NCI-H524 (cell line): ENCODE measurements around the gene ANKRD44.

Source experiments
- DNase-seq, 2 experiments: peaks; one replicate each; lab custom pipeline; 2025; lab: John Stamatoyannopoulos, UW

Gene ANKRD44

DNA sequence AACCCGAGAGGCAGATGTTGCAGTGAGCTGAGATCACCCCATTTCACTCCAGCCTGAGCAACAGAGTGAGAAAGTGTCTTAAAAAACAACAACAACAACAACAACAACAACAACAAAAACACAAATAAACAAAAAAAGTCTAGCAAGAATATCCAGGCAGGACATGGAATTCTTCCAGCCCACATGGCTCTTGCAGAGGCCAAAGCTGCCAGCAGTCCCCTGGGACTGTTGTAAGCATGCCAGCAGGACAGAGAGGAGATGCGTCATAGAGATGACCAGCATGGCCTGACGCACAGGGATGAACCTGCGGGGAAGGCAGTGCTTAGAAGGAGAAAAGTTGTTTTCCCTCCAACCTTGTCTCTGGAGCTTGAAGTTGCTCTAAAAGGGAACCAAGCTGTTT lies 201.8 kb downstream of the ANKRD44 start:
- no peak for DNase-seq

DNA sequence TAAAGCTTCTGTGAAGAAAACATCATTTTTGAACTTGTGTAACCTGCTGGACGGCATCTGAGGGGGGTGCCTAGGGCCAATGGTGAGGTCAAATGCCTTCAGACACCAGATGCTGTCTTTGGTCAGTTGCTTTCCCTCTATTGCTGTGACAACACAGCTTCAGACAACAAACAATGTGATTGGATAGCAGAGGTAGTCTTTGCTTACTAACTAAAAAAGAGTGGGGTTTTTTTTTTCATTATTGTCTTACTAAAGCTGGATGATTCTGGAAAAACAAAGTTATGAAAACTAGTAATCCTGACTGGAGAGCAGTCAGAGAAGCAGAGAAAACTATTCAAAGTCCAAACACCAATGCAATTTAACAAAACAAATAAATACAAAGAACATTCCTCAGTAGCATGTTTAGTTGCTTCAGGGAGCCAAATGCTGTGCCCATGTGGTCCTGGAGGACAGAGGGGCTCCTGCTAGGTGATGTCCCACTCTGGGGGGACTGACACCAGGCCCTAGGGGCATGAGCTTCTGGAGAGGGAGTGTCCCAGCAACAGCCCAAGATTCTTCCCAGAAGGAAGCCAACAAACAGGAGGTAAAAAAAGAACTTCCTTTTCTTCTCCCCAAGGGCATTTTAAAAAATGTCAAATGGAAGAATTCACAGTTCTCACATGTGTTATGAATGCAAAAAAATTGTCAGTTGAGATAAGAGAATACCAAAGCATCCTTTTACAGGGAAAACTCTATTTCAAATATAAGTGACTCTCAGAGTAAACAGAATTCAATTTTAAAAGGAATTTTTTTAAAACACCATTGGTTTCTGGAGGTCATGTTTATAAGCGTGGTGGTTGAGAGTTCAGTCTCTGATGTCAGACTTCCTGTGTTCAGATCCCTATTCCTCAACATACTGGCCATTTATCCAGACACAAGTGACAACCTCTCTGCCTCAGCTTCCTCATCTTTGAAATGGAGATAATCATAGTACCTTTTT lies 203.0 kb downstream of the ANKRD44 start:
- no peak for DNase-seq

DNA sequence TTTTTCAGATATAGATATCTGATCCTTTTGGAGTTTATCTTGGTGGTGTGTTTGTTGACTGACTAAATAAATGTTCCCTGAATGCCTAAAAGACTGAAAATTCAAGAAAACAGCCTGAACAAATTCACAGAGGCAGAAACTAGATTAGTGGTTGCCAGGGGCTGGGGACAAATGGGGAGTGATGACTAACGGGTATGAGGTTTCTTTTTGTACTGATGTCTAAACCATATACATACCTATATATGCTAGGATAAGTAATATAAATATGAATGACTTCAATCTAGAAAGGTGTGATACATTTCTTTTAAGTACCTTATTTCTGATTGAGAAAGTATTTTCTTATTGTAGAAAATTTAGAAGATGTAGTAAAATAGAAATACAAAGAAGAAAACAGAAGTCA lies 207.2 kb downstream of the ANKRD44 start:
- no peak for DNase-seq

- DNase-seq: no peak
Observed at GRCh38 chr2:197102231-197102630, 208.3 kb downstream of the ANKRD44 start.

DNA sequence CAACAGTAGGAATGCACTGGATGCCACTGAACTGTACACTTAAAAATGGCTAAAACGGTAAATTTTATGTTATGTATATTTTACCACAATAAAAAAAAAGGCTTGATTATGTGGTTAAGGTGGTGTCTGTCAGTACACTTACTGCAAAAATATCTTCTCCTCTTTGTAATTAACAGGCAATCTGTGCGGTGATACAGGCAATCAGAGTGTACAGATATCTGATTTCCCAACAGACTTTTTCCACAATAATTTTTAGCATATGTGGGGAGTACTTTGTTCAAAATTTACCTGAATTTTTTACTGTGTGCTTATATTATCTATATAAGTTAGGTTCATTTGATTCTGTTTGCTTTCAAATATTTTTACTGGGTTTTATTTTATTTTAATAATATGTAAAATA lies 209.1 kb downstream of the ANKRD44 start:
- DNase-seq: no peak

DNA sequence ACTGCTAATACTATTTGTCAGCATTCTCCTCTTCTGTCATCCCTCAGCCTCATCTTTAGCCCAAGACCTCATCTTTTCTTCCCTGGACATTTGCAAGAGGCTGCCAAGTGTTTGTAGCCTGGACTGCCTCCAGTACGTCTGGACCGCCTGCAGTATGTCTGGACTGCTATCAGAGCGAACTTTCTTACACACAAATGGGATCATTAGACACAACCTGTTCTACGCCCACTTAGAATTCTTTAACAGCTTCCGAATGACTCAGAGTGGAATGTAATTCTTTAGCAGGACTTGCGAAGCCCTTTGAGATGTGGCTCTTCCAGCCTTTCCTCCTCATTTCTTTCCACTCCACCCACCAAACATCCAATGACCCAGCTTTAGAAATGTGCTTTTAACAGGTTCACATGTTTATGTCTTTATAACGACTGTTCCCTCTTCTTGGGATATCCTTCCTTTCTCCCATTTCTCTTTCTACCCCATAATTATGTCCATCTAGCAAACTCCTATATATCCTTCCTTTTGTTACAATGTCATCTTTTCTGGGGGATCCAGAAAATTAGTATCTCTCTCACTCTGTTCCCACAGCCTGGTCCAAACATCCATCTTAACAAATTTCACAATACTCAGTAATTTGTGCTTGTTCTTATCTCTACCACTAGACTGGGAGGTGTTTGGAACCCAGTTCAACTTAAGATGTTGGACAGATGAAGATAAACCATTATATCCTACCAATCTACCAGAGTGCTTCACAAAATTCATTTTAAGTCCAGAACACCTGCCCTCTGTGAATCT lies 212.8 kb downstream of the ANKRD44 start:
- DNase-seq: no peak

GRCh38 chr2:197096649-197097048 lies 213.9 kb downstream of the ANKRD44 start:
- no peak for DNase-seq

- DNase-seq: peak; percentile 14 to 63
Observed at GRCh38 chr2:197092431-197092830, 218.1 kb downstream of the ANKRD44 start.

GRCh38 chr2:197090742-197091367 lies 219.7 kb downstream of the ANKRD44 start:
- DNase-seq: no peak

- DNase-seq: no peak
Observed at GRCh38 chr2:197089655-197090054, 220.9 kb downstream of the ANKRD44 start.

DNA sequence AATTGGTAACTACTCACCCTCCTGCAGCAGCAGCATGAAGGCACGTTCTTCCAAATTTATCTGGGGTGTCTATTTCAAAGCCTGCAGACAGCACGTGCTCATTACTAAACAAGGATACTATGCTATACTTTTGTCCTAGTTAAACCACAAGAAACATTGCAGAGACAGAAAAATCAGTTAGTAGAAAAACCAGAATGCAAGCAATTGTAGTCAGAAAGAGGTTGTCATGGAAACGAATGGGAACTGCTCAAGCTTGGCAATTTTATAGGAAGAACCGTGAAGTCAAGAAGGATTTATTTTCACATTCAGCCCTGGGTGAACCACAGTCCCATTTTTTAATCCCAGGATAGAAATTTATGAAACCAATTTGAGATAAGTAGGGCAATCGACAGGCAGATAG lies 221.9 kb downstream of the ANKRD44 start:
- peak in 1 of 2 experiments; percentile 7 for DNase-seq

GRCh38 chr2:197086500-197086899 lies 224.1 kb downstream of the ANKRD44 start:
- DNase-seq: no peak

GRCh38 chr2:197085665-197086064 lies 224.9 kb downstream of the ANKRD44 start:
- DNase-seq: no peak

GRCh38 chr2:197081294-197081693 lies 229.3 kb downstream of the ANKRD44 start:
- no peak for DNase-seq

GRCh38 chr2:197080578-197081216 lies 229.9 kb downstream of the ANKRD44 start:
- peak in 1 of 2 experiments; percentile 53 for DNase-seq

DNA sequence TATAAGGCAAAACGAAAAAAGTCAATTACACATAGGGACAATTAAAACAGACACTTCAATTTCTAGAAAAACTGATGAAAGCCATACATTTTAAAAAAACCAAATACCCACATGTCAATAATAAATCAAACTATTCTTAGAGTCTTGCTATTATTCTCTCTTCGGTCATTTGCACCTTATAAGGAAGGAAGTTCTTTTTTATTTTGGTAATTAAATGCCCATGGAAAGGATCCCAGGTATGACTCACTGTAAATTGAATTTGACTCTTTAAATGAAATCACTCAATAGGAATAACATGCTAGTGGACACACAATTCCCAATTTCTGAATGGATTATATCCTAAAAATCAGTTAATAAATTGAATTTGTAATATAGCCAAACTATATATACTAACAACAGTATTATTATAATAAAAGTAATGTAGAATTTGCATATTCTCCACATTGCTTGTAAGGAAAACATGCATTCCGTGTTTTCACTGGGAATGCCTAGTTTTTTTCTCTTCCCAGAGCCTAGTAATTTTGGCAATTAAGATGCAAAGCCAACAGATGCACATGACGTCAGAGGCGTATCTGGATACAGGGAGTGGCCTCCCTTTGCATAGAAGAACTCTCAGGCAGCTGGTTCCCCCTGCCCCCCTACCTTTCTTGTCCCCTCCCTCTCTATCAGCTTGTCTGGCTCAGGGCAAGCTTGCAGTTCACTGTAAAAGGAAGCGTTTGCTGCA lies 230.6 kb downstream of the ANKRD44 start:
- peak; percentile 92 to 96 for DNase-seq

- DNase-seq: peak; percentile 19 to 20
Observed at GRCh38 chr2:197079414-197079813, 231.2 kb downstream of the ANKRD44 start.

DNA sequence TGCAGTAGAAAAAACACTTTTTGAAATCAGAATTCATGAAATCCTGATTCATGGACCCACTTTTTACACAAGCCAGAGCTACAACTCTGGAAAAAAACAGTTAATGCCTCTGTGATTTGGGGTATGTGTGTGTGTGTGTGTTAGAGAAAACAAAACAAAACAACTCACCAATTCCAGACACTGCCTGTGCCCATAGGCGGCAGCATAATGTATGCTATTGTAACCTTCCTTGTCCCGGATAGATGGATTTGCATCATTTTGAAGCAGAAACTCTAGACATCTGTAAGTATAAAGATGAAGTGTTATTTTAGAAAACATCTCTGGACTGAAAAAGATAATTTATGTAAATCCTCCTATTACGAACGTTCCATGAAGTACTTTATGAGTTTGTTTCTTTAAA lies 232.0 kb downstream of the ANKRD44 start:
- DNase-seq: peak; percentile 18 to 56

- DNase-seq: no peak
Observed at GRCh38 chr2:197077336-197077735, 233.2 kb downstream of the ANKRD44 start.

- DNase-seq: no peak
Observed at GRCh38 chr2:197076652-197077051, 233.9 kb downstream of the ANKRD44 start.

GRCh38 chr2:197075754-197076337 lies 234.7 kb downstream of the ANKRD44 start:
- DNase-seq: no peak
